Ureter (tissue), 1 donor: ENCODE results near the gene KIF26A. TPM values are rescaled to one million over a fixed set of nuclear protein-coding genes. Genes with fewer than 3 reads are reported as not detected.
"Not testable (repeated sequence)": the region's sequence is repeated elsewhere in the genome, so short reads cannot be mapped to it uniquely, and the experiment has no call there.

Experiments used
- DNase-seq: peaks from one replicate; pipeline ENCODE4 v3.0.0-alpha.2; 2020; ENCODE audit warnings: low spot score
- total RNA-seq: library from RNA; stranded (reverse); gene quantifications from one replicate; pipeline ENCODE4 v1.2.4, GENCODE V29; 2023
- donor health status: DM: yes; HTN: yes; CAD: no.

The KIF26A gene
- total RNA-seq, 1 donor from 2014 or later, result 6.1 TPM

- no peak for DNase-seq
Measured at GRCh38 chr14:104222396-104223036, 84.1 kb downstream of the KIF26A start.

- DNase-seq, result no peak
Measured at GRCh38 chr14:104223101-104224041, 85.0 kb downstream of the KIF26A start.

DNA sequence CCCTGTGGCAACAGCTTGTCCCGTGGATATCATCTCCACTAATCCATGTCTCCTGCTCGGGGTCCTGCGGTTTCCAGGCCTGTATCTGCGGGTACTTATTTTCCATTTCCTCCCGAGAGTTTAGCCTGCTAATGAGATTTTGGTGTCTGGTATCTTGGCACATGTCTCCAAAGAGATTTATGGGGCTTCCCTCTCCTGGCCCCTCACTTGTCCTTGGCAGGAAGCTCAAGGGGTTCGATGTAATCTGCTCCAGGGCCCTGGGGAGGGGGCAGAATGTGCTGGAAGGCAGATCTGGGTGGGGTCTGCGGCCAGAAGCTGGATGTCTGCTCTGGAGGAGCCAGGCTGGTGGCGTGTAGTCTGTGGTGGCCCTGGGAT, 85.7 kb downstream of the KIF26A start:
- DNase-seq, result no peak

DNA sequence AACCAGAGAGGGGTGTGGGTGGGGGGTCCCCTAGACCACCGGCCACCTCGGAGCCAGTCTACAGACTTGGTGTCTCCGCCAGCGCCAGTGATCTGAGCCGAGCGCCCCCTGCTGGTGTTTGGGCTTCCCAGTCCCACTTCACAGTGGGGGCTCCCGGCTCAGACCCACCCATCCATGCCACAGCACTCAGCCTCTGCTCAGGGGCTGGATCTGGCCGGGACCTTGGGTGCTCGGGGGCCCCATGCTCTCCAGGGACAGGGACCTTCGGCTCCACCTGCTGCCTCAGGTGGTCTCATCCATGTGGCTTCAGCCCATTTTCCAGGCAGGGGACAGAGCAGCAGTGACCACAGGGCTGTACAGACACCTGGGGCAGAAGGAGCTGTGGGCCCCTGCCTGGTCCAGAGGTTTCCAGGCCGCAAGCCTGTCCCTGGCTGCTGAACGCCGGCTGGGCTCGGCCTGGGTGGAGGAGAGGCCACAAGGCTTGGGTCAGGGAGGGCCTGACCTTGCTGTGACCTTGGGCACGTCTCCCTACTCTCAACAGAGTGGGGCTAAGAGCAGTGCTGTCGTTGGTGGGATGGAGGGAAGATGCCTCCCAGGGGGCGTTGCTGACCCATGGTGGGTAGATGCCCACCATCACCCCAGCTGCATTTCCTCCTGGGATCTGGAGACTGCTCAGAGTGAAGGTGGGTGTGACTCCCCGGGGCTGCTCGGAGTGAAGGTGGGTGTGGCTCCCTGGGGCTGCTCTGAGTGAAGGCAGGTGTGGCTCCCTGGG, 86.3 kb downstream of the KIF26A start:
- no peak for DNase-seq

- not testable (repeated sequence) for DNase-seq
Measured at GRCh38 chr14:104225278-104226190, 87.1 kb downstream of the KIF26A start.

- no peak for DNase-seq
Measured at GRCh38 chr14:104226421-104227383, 88.3 kb downstream of the KIF26A start.

DNA sequence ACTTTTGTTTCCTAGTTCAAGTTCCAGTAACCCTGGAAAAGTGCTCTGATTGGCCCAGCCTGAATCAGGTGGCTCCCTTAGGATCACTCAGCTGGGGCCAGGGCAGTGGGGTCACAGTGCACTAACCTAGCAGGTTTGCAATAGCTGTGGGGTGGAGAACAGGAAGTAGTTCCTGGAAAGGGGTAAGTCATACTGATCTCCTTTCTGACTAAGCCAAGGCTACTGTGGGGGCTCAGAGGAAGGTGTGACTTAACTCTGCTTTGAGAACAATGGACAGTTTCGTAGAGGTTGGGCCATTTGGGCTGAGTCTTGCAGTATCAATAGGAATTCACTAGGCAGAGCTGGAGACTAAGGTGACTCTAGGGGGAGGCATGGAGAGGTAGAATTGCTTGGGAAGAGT, 89.4 kb downstream of the KIF26A start:
- no peak for DNase-seq

DNA sequence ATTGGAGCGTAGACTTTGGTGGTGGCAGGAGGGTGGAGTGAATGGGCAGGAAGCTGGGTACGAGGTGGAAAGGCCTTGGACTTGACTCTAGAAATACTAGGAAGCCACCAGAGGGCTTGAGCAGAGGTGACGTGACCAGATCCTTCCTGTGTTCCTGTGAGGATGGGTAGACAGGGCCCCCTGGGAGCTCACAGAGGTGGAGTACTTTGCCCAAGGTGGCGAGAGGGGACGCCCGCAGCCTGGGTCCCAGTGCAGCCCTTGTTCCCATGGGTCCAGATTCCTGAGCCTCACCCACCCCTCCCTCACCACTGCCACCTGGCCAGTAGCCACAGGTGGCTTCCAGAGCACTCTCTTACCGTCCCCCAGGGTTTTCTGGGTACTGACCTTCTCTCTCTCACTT, 89.8 kb downstream of the KIF26A start:
- no peak for DNase-seq

GRCh38 chr14:104228716-104229533, 90.5 kb downstream of the KIF26A start:
- DNase-seq, result no peak

- DNase-seq, result no peak
Measured at GRCh38 chr14:104229534-104230055, 91.2 kb downstream of the KIF26A start.

DNA sequence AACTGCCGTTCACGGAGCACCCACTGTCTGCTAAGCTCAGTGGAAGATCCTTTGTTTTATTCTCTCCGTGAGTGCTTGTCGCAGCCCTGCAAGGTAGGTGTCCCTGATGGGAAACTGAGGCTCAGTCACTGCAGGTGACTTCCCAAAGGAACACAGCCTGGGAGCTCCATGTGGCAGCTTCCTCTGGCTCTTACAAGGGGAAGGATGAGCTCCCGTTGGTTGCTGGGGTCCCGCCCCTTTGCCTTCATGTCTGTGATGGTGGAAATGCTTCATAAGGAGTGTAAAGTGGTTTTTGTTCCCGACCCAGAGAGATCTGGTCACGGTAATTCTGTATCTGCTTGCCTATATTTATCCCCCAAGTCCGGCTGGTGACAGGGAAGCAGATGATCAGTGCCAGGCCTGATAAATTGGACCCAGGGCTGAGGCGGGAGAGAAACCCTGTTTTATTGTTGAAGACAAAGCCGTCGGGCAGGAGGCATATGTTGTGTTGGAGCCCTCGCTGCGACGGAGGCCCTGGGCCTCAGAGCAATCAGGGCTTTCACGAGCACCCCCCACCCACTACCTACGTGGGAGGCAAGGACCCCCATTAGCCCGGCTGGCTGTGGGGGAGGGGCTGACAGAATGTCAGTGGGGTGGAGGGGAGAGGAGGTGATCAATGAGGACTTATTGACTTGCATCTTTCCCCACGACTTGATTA, 91.9 kb downstream of the KIF26A start:
- no peak for DNase-seq

Other genes with a start within 250 kb of the KIF26A start
- gene TDRD9, start 210.1 kb upstream of the KIF26A start, total RNA-seq, result 2.8 TPM
- not detected for gene RD3L, start 196.1 kb upstream of the KIF26A start, total RNA-seq
- 6.4 TPM for gene ASPG, start 52.9 kb upstream of the KIF26A start, total RNA-seq